ENCODE data around the gene SEH1L. TPM values are rescaled to one million over a fixed set of nuclear protein-coding genes. Genes with fewer than 3 reads are reported as not detected.

Gene SEH1L
- total RNA-seq, 1 donor from 2014 or later, result 46.4 TPM

DNA sequence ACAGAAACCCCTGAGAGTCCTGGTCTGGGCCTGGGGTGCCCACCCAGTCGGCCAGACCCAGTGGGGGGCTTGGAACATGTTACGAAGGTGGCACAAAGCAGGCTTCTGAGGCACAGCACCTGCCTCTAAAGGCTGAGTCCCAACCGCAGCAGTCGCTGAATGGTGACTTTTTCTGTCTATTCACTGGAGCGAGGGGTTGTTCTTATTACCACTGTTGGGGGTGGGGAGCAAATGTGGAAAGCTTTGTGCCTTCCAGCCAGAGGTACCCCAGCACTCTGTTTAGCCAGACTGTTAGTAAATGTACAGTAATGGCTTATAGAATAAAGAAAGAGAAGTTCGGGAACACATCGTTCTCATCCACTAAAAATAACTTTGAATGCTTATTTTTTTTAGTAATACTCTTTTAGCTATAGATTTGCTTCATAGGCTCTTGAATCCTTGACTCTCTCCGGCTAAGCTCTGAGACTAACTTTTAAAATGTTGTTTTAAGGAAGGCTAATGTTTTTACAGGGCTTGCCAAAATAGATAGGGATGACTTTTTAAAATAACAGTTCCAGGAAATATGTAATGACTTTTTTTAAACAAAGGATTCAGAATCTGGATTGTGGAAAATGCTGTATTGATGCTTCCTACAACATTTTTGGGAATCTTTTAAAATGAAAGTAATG lies 40.4 kb upstream of the SEH1L start:
- H3K36me3 Mint-ChIP-seq (ENCODE audit: unreplicated experiment), result no peaks in the 10 kb centered on the region
- no peak overlapping the region for H3K27ac Mint-ChIP-seq (ENCODE audit: unreplicated experiment)
- TF ChIP-seq, protein P1, sequence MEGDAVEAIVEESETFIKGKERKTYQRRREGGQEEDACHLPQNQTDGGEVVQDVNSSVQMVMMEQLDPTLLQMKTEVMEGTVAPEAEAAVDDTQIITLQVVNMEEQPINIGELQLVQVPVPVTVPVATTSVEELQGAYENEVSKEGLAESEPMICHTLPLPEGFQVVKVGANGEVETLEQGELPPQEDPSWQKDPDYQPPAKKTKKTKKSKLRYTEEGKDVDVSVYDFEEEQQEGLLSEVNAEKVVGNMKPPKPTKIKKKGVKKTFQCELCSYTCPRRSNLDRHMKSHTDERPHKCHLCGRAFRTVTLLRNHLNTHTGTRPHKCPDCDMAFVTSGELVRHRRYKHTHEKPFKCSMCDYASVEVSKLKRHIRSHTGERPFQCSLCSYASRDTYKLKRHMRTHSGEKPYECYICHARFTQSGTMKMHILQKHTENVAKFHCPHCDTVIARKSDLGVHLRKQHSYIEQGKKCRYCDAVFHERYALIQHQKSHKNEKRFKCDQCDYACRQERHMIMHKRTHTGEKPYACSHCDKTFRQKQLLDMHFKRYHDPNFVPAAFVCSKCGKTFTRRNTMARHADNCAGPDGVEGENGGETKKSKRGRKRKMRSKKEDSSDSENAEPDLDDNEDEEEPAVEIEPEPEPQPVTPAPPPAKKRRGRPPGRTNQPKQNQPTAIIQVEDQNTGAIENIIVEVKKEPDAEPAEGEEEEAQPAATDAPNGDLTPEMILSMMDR (IDR thresholded peaks at IDR 0.05; ENCODE audit: partially characterized antibody, unreplicated experiment), result no peak
- H3K27me3 Mint-ChIP-seq (ENCODE audit: unreplicated experiment), result no peaks in the 10 kb centered on the region
- no peaks in the 10 kb centered on the region for H3K9me3 Mint-ChIP-seq (ENCODE audit: unreplicated experiment)
- peaks cover 4% of the 10 kb centered on the region for H3K4me1 Mint-ChIP-seq (ENCODE audit: low read depth, unreplicated experiment)
- H3K4me3 Mint-ChIP-seq (ENCODE audit: unreplicated experiment), result no peak overlapping the region
- no peak for DNase-seq

- H3K4me1 Mint-ChIP-seq (ENCODE audit: low read depth, unreplicated experiment), result no peaks in the 10 kb centered on the region
- peaks cover 3% of the 10 kb centered on the region for H3K9me3 Mint-ChIP-seq (ENCODE audit: unreplicated experiment)
- H3K4me3 Mint-ChIP-seq (ENCODE audit: unreplicated experiment), result no peak overlapping the region
- H3K36me3 Mint-ChIP-seq (ENCODE audit: unreplicated experiment), result peaks cover 7% of the 10 kb centered on the region
- H3K27ac Mint-ChIP-seq (ENCODE audit: unreplicated experiment), result no peak overlapping the region
- TF ChIP-seq, protein P1 (IDR thresholded peaks at IDR 0.05; ENCODE audit: partially characterized antibody, unreplicated experiment), result no peak
- DNase-seq, result no peak
- peaks cover 3% of the 10 kb centered on the region for H3K27me3 Mint-ChIP-seq (ENCODE audit: unreplicated experiment)
Observed at GRCh38 chr18:12908706-12909105, 39.1 kb upstream of the SEH1L start.

GRCh38 chr18:12911025-12911928 lies 36.5 kb upstream of the SEH1L start:
- no peak overlapping the region for H3K27ac Mint-ChIP-seq (ENCODE audit: unreplicated experiment)
- TF ChIP-seq, protein P1 (IDR thresholded peaks at IDR 0.05; ENCODE audit: partially characterized antibody, unreplicated experiment), result no peak
- peak overlapping the region; percentile 76 for H3K4me3 Mint-ChIP-seq (ENCODE audit: unreplicated experiment)
- peaks cover 5% of the 10 kb centered on the region for H3K9me3 Mint-ChIP-seq (ENCODE audit: unreplicated experiment)
- DNase-seq, result peak; percentile 60
- H3K4me1 Mint-ChIP-seq (ENCODE audit: low read depth, unreplicated experiment), result no peaks in the 10 kb centered on the region
- peaks cover 3% of the 10 kb centered on the region for H3K27me3 Mint-ChIP-seq (ENCODE audit: unreplicated experiment)
- peaks cover 11% of the 10 kb centered on the region for H3K36me3 Mint-ChIP-seq (ENCODE audit: unreplicated experiment)

GRCh38 chr18:12911929-12912703 lies 35.7 kb upstream of the SEH1L start:
- Mint-ChIP-seq H3K36me3 (ENCODE audit: unreplicated experiment) (peaks cover 11% of the 10 kb centered on the region), H3K4me3 (ENCODE audit: unreplicated experiment) (no peak overlapping the region), H3K4me1 (ENCODE audit: low read depth, unreplicated experiment) (no peaks in the 10 kb centered on the region), H3K9me3 (ENCODE audit: unreplicated experiment) (peaks cover 5% of the 10 kb centered on the region), H3K27ac (ENCODE audit: unreplicated experiment) (no peak overlapping the region), H3K27me3 (ENCODE audit: unreplicated experiment) (peaks cover 3% of the 10 kb centered on the region)
- peak; percentile 27 for DNase-seq
- TF ChIP-seq, protein P1 (IDR thresholded peaks at IDR 0.05; ENCODE audit: partially characterized antibody, unreplicated experiment), result no peak
